COR-L47 (cell line): ENCODE measurements around the gene ABAT.

Source experiments
- DNase-seq: peaks from one replicate; lab custom pipeline; 2025; lab: John Stamatoyannopoulos, UW

The ABAT gene

GRCh38 chr16:8674413-8675022 lies at the start of gene ABAT:
Gene ABAT (plus strand): TSS chr16:8674617. CDS start chr16:8735740, 61,123 bp downstream.
- DNase-seq = peak; percentile 20

GRCh38 chr16:8625491-8626087 lies 48.8 kb upstream of the ABAT start:
- no peak for DNase-seq

- no peak for DNase-seq
Observed at GRCh38 chr16:8626946-8627345, 47.5 kb upstream of the ABAT start.

GRCh38 chr16:8627456-8627855 lies 47.0 kb upstream of the ABAT start:
- DNase-seq = no peak

- no peak for DNase-seq
Observed at GRCh38 chr16:8628981-8629725, 45.3 kb upstream of the ABAT start.

GRCh38 chr16:8630255-8630953 lies 44.0 kb upstream of the ABAT start:
- DNase-seq = no peak

- no peak for DNase-seq
Observed at GRCh38 chr16:8631373-8631772, 43.0 kb upstream of the ABAT start.

GRCh38 chr16:8631818-8632465 lies 42.5 kb upstream of the ABAT start:
- DNase-seq = no peak

- DNase-seq = no peak
Observed at GRCh38 chr16:8632675-8633182, 41.7 kb upstream of the ABAT start.

GRCh38 chr16:8634991-8635736 lies 39.3 kb upstream of the ABAT start:
- DNase-seq = no peak

GRCh38 chr16:8639694-8640093 lies 34.7 kb upstream of the ABAT start:
- no peak for DNase-seq

- no peak for DNase-seq
Observed at GRCh38 chr16:8641671-8642070, 32.7 kb upstream of the ABAT start.

- no peak for DNase-seq
Observed at GRCh38 chr16:8642146-8642545, 32.3 kb upstream of the ABAT start.

GRCh38 chr16:8644211-8645140 lies 29.9 kb upstream of the ABAT start:
- no peak for DNase-seq

- DNase-seq = no peak
Observed at GRCh38 chr16:8645141-8645521, 29.3 kb upstream of the ABAT start.

GRCh38 chr16:8645831-8646230 lies 28.6 kb upstream of the ABAT start:
- no peak for DNase-seq

GRCh38 chr16:8646326-8647053 lies 27.9 kb upstream of the ABAT start:
- DNase-seq = no peak

- DNase-seq = no peak
Observed at GRCh38 chr16:8647721-8648318, 26.6 kb upstream of the ABAT start.

GRCh38 chr16:8648877-8649276 lies 25.5 kb upstream of the ABAT start:
- no peak for DNase-seq
